SU-DHL-6 (cell line): ENCODE results near the gene SLC9A3.

Experiments
- H2AFZ ChIP-seq: fragments of 200-600 bp; sonication (generic); 2 replicates; pipeline ENCODE4 v1.6.1; 2014; ENCODE audit warnings: low read depth, mild to moderate bottlenecking, moderate library complexity, mixed read lengths, antibody characterized with exemption, low read length; ENCODE audit not compliant: severe bottlenecking
- H3F3A ChIP-seq: fragments of 200-600 bp; shearing (Covaris generic); 2 replicates; pipeline ENCODE4 v1.6.0; 2016; ENCODE audit warnings: antibody characterized with exemption, mild to moderate bottlenecking; ENCODE audit not compliant: insufficient read depth
- H3K27ac ChIP-seq: fragments of 200-600 bp; sonication (generic); 2 replicates; pipeline ENCODE4 v1.5.1; 2016; ENCODE audit warnings: low read depth, mild to moderate bottlenecking, low read length, moderate library complexity, mixed read lengths
- H3K27me3 ChIP-seq: fragments of 200-600 bp; sonication (generic), shearing (Covaris generic); 2 replicates; pipeline ENCODE4 v1.6.0; 2014; ENCODE audit warnings: mild to moderate bottlenecking, low read length
- H3K36me3 ChIP-seq: fragments of 200-600 bp; sonication (generic); 2 replicates; pipeline ENCODE4 v1.6.1; 2014; ENCODE audit warnings: mild to moderate bottlenecking, low read length, mixed read lengths
- H3K4me2 ChIP-seq: fragments of 300-600, 200-600 bp; shearing (Covaris generic), sonication (generic); 2 replicates; pipeline ENCODE4 v1.6.0; 2014; ENCODE audit warnings: low read length, low read depth, mild to moderate bottlenecking; ENCODE audit not compliant: poor library complexity, severe bottlenecking
- H3K4me3 ChIP-seq: fragments of 200-600 bp; sonication (generic); 2 replicates; pipeline ENCODE4 v1.5.1; 2014; ENCODE audit warnings: antibody characterized with exemption, low read length, mild to moderate bottlenecking, mixed read lengths; ENCODE audit not compliant: insufficient read depth, poor library complexity, severe bottlenecking
- H3K79me2 ChIP-seq: fragments of 200-600 bp; sonication (generic); 2 replicates; pipeline ENCODE4 v1.6.1; 2014; ENCODE audit warnings: mild to moderate bottlenecking, low read length, moderate library complexity; ENCODE audit not compliant: insufficient read depth
- H3K9ac ChIP-seq: fragments of 200-600 bp; sonication (generic); 2 replicates; pipeline ENCODE4 v1.7.0; 2014; ENCODE audit warnings: mild to moderate bottlenecking, low read length
- H3K9me2 ChIP-seq: fragments of 200-600 bp; sonication (generic); replicated peaks from 2 replicates; pipeline ENCODE4 v1.6.1; 2014; ENCODE audit warnings: low read length; ENCODE audit not compliant: insufficient read depth
- H3K9me3 ChIP-seq: fragments of 200-600 bp; sonication (generic); 2 replicates; pipeline ENCODE4 v1.6.1; 2014; ENCODE audit warnings: low read length, mixed read lengths; ENCODE audit not compliant: insufficient read depth
- H4K20me1 ChIP-seq: fragments of 200-600 bp; sonication (generic); 2 replicates; pipeline ENCODE4 v1.6.1; 2014; ENCODE audit warnings: low read depth, mild to moderate bottlenecking, antibody characterized with exemption, low read length, moderate library complexity, mixed read lengths
- EZH2phosphoT487 ChIP-seq: fragments of 200-600 bp; sonication (generic), shearing (Covaris generic); conservative IDR thresholded peaks from 2 replicates; pipeline ENCODE4 v1.6.1; 2018; ENCODE audit warnings: mild to moderate bottlenecking, antibody characterized with exemption, low read length, moderate library complexity, mixed read lengths
- TF ChIP-seq, protein P1 (sequence below): fragments of 200-600 bp; sonication (generic); IDR thresholded peaks from one replicate; pipeline ENCODE4 v1.5.1; 2017; ENCODE audit warnings: antibody characterized with exemption, mild to moderate bottlenecking, low read length, moderate library complexity; ENCODE audit not compliant: insufficient read depth, poor library complexity, severe bottlenecking

Gene SLC9A3

DNA sequence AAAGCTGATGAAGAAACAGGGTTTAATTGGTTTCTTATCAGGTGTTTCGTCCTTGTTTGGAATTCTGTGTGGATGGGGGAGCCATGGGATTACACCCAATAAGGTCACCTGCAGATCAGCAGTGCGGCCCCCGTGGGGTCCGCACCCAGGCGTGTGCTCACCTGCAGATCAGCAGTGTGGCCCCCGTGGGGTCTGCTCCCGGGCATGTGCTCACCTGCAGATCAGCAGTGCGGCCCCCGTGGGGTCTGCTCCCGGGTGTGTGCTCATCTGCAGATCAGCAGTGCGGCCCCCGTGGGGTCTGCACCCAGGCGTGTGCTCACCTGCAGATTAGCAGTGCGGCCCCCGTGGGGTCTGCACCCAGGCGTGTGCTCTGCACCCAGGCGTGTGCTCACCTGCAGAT lies 46.2 kb upstream of the SLC9A3 start:
- H3K9me3 ChIP-seq = no peaks in the 10 kb centered on the region
- H3K36me3 ChIP-seq = no peaks in the 10 kb centered on the region
- no peak overlapping the region for H3K9ac ChIP-seq
- H3K27ac ChIP-seq = no peak overlapping the region
- no peaks in the 10 kb centered on the region for H3K27me3 ChIP-seq
- no peak for TF ChIP-seq EZH2phosphoT487
- TF ChIP-seq, protein P1, sequence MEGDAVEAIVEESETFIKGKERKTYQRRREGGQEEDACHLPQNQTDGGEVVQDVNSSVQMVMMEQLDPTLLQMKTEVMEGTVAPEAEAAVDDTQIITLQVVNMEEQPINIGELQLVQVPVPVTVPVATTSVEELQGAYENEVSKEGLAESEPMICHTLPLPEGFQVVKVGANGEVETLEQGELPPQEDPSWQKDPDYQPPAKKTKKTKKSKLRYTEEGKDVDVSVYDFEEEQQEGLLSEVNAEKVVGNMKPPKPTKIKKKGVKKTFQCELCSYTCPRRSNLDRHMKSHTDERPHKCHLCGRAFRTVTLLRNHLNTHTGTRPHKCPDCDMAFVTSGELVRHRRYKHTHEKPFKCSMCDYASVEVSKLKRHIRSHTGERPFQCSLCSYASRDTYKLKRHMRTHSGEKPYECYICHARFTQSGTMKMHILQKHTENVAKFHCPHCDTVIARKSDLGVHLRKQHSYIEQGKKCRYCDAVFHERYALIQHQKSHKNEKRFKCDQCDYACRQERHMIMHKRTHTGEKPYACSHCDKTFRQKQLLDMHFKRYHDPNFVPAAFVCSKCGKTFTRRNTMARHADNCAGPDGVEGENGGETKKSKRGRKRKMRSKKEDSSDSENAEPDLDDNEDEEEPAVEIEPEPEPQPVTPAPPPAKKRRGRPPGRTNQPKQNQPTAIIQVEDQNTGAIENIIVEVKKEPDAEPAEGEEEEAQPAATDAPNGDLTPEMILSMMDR = no peak
- no peak overlapping the region for H3K4me3 ChIP-seq
- no peaks in the 10 kb centered on the region for H4K20me1 ChIP-seq
- no peak overlapping the region for H2AFZ ChIP-seq
- H3K79me2 ChIP-seq = no peaks in the 10 kb centered on the region
- H3K9me2 ChIP-seq = no peaks in the 10 kb centered on the region
- no peak overlapping the region for H3K4me2 ChIP-seq
- no peaks in the 10 kb centered on the region for H3F3A ChIP-seq

DNA sequence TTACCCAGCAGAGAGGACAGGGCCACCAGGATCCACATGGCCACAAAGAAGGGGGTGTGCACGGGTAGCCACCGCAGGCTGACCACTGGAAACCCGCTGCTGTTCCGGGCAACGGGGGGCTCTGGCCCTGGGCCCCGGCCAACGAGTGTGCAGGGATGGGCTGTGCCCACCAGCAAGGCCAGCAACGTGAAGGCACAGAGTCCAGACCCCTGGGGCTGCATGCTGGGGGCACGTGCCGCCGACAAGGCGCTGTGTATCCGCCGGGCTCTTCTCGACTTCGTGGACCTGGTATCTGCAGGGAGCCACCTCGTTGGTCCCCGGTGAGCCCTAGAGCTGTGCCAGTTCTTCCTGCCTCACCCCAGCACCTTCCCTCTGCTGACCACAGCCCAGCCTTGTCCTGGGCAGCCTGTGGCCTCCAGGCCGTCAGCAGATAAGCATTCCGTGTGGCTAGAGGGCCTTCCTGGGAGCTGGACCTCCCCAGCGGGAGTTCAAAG lies 45.7 kb upstream of the SLC9A3 start:
- H3K27ac ChIP-seq = no peak overlapping the region
- H4K20me1 ChIP-seq = no peaks in the 10 kb centered on the region
- no peak overlapping the region for H3K9ac ChIP-seq
- no peaks in the 10 kb centered on the region for H3K9me2 ChIP-seq
- H3K4me2 ChIP-seq = no peak overlapping the region
- no peaks in the 10 kb centered on the region for H3K9me3 ChIP-seq
- no peak for TF ChIP-seq EZH2phosphoT487
- TF ChIP-seq, protein P1 = no peak
- no peaks in the 10 kb centered on the region for H3K36me3 ChIP-seq
- no peaks in the 10 kb centered on the region for H3F3A ChIP-seq
- no peak overlapping the region for H2AFZ ChIP-seq
- no peaks in the 10 kb centered on the region for H3K27me3 ChIP-seq
- H3K4me3 ChIP-seq = no peak overlapping the region
- no peaks in the 10 kb centered on the region for H3K79me2 ChIP-seq

DNA sequence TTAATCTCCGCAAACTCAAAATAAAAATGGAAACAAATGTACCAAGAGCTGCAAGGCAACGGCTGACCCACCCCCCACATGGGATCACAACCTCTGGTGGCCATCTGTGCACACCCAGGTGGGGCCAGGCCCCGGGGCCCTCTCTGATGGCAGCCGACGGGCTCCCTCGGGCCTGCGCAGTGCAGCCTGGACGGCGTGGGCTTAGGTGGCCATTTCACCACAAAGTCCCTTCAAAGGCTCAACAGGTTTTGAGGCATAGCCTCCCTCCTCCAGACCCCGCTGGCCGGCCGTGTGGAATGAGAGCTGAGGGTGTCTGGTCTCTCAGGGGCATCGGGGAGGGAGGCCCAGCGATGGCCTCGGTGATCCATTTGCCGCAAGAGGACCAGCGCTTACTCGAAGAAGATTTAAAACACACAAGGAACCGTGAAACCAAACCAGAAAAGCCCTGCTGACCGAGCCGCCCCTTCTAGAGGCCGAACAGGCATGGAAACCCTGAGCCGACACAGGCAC lies 45.2 kb upstream of the SLC9A3 start:
- TF ChIP-seq, protein P1 = no peak
- TF ChIP-seq EZH2phosphoT487 = no peak
- H2AFZ ChIP-seq = no peak overlapping the region

More for the DNA sequence above, 45.2 kb upstream of the SLC9A3 start:
- no peaks in the 10 kb centered on the region for H3K36me3 ChIP-seq
- H4K20me1 ChIP-seq = no peaks in the 10 kb centered on the region
- no peak overlapping the region for H3K27ac ChIP-seq
- H3K4me3 ChIP-seq = no peak overlapping the region
- no peaks in the 10 kb centered on the region for H3F3A ChIP-seq
- H3K4me2 ChIP-seq = no peak overlapping the region
- no peaks in the 10 kb centered on the region for H3K9me2 ChIP-seq
- no peaks in the 10 kb centered on the region for H3K9me3 ChIP-seq
- no peaks in the 10 kb centered on the region for H3K79me2 ChIP-seq
- H3K9ac ChIP-seq = no peak overlapping the region
- H3K27me3 ChIP-seq = no peaks in the 10 kb centered on the region
